Activated naive CD4-positive, alpha-beta T cell treated with anti-CD3 and anti-CD28 coated beads, Interleukin-2, amount 50 U/mL, for 16 hours (primary cell): ENCODE results near the gene NKX1-1.
"Not testable (repeated sequence)": the region's sequence is repeated elsewhere in the genome, so short reads cannot be mapped to it uniquely, and the experiment has no call there.

ENCODE experiments used
- DNase-seq: peaks from one replicate; pipeline ENCODE4 v3.0.0-alpha.2; 2020

The NKX1-1 gene

DNA sequence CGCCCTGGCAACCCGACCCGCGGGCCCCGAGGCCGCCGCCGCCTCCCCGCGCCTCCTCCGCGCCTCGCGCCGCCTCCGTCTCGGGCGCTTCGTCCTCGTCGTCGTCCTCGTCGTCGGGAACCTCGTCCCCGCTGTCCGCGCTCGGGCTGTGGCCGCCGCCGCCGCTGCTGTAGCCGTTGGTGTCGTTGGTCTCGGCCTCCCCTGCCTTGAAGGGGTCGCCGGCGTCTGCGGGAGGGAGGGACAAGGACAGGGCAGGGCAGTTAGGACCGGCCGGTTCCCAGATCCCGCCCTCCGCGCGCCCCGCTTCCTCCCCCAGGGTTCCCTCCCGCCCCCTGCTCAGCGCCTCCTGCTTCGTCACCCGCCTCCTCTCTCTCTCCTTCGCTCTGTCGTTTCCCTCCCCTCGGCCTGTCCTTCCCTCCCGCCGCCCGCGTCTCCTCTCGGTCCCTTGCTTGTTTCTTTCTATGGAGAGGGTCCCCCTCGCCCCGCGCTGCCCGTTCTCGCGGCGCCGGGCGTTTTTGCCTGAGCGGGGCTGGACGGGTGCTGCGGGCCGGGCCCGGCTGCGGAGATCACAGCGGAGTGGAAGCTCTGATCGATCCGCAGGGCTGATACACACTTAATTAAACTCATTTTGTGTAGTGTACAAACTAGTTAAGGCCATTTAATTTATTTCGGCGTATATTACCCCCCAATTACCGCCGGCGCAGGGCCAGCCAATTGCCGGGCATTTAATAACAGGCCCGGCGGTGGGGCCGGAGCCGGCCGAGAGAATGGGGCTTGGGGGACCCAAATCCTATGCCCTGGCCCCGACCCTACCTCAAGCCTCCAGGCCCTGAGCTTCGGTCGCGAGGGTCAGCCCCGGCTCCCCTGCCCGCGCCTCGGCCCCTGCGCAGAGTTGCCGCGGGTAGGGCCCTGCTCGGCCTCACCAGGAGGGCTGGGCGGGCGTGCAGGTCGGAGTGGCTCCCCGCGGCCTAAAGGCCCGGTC, 2.4 kb downstream of the NKX1-1 start:
- no peak for DNase-seq

DNA sequence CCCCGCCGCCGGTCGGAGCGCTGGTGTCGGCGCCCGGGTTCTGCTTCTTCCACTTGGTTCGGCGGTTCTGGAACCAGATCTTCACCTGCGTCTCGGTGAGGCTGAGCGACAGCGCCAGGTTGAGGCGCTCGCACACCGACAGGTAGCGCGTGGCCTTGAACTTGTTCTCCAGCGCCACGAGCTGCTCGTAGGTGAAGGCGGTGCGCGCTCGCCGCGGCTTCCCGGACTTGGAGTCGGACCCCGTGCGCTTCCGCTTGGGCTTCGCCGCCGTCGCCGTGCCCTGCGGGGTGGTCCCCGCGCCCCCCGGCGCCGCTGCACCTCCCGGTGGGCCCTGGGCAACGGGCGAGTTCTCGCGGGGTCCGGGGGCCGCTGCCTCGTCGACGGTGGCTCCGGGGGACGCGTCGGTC, 3.1 kb downstream of the NKX1-1 start:
- DNase-seq = no peak

DNA sequence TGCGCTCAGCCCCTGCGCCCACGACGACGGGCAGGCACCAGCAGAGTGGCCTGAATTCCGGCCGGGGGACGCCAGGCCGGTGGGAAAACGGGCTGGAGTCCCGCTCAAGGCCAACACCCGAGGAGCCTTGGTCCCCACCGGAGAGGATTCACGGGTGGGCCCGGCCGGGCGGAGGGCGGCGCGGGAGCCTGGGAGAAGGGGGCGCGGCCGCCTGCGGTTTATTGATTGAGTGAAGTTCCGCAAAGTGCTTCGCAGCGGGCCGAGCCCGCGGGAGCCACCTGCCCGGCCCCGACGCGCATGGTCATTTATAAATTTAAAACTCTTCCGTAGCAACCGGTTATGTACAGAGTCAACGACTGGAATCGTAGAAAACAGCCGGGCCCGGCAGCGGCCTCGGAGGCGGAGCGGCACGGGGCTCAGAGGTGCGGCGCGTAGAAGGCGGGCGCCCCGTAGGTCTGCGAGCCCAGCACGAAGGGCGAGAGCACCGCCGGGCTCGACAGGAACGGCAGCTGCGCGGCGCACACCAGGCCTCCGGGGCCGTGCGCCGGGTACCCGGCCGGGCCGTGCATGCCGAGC, 3.6 kb downstream of the NKX1-1 start:
- DNase-seq = no peak

DNA sequence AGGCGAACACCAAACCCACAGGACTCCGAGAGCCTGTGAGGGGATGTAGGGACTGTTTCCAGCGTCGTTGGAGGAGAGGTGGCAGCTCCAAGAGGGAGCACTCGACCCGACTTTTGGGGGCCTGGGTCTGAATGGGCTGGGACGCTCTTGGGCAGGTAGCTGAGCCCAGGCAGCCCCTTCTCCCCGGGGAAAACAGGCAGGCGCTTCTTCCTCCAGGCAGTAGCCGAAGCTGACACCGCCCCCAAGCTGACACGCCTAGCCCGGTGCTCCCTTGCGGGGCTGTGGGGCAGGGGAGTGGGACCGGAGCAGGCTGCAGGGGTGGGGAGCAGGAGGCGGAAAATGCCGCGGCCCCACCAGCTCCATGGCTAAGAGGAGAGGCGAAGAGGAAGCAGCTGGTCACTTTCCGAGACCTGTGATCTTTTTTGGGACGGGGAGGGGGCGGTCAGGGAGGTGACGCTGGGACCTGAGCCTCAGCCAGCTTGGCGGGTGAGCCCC, 4.2 kb downstream of the NKX1-1 start:
- DNase-seq = no peak

DNA sequence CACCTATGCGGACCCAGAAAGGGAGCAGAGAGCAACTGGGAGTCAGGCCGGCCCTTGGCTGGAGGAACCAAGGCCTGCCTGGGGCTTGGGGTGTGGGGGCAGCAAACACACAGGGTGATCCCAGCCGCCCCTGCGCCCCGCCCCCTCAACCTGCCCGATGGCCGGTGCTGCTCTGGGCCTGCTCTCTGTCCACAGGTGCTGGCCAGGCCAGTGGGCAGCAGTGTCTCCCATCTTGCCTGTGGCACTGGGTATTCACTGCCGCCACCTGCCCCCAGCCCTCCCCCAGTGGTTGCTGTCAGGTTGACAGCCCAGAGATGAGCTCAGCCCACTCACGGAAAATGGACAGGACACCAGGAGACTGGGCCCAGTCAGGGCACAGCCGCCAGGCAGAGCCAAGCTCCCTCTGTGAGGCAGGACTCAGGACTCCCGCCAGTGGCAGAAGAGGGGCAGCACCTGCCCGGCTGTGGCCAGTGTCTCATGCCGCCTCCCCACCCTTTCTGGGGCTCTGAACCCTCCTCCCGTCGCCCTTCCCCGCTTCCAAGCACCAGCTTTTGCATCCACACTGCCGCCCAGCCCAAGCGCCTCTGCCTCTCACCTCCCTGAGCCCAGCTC, 4.7 kb downstream of the NKX1-1 start:
- no peak for DNase-seq

DNA sequence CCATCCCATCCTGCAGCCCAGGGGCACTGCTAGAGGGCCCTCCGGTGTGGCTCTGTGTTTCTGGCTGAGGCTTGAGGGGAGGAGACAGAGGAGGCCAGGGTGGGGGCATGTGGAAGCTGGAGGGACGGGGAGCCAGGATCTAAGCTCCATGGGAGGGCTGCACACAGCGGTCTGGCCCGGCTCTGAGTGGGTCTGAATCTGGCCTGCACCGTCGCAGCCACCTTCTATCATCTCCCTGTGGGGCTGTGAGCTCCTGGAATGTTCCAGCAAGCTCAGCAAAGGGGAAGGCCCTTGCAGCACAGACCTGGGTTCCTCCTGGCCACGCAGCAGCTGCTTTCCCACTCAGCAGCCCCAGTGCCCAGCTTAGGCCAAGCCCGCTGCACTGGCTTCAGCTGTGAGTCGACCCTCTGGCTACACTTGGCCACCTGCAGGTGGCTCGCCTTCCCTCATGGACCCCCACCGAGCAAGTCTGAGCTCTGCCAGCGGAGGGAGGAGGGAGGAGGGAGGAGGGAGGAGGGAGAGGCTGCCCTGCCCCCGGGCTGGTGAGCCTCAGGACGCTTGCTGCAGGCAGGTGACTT, 5.3 kb downstream of the NKX1-1 start:
- DNase-seq = no peak

DNA sequence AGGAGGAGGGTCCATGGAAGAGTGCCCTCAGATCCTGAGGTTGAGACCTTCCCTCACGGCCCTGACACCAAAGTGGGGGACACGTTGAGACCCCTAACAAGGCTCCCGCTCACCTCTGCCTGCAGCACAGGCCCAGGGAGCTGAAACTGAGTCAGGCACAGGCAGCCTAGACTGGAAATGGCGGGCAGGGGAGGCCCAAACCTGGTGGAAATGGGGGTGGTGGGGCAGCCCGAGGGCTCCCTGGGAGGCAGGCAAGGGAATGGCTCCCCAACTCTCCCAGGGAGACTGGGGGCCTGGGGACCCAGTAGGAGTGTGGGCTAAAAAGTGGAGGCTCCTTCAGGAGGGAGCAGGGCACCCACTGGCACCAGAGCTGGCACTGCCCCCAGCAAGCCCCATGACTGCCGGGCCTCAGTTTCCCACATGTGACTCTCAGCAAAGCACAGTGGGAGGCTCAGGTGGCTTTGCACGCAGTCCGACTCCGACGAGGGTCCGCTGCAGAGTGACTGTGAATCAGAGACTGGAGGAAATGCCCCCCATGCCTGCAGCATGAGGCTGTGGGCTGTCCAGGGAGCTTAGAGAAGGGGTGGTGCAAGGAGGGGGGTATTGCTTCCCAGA, 5.9 kb downstream of the NKX1-1 start:
- no peak for DNase-seq

DNA sequence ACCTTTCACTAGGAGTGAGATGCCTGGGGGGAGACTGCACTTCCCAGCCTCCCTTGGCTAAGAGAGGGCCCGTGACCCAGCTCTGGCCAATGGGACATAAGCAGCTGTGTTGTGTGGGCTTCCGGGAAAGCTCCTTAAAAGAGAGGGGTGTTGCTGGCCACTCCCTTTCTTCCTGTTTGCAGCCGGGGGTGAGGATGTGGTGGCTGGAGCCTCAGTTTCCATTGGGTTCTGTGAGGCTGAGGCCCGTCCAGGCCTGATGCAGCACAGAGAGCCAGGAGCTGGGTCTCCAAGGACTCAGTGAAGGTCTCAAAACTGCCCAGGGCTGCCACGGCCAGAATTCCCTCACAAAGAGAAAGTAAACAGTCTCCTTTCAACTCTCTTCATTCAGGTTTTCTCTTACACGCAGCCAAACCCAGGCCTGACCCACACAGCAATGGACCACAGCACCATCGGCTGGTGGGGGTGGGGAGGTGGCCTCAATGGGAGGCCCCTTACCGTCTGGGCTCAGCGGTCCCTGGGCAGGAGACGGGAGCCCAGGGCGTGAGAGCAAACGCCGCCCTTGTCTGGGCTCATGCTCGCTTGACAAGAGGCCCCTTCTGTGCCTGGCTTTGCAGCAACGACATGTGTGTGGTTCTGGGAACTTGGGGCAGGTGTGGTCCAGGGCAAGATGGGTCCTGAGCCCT, 6.6 kb downstream of the NKX1-1 start:
- DNase-seq = no peak

DNA sequence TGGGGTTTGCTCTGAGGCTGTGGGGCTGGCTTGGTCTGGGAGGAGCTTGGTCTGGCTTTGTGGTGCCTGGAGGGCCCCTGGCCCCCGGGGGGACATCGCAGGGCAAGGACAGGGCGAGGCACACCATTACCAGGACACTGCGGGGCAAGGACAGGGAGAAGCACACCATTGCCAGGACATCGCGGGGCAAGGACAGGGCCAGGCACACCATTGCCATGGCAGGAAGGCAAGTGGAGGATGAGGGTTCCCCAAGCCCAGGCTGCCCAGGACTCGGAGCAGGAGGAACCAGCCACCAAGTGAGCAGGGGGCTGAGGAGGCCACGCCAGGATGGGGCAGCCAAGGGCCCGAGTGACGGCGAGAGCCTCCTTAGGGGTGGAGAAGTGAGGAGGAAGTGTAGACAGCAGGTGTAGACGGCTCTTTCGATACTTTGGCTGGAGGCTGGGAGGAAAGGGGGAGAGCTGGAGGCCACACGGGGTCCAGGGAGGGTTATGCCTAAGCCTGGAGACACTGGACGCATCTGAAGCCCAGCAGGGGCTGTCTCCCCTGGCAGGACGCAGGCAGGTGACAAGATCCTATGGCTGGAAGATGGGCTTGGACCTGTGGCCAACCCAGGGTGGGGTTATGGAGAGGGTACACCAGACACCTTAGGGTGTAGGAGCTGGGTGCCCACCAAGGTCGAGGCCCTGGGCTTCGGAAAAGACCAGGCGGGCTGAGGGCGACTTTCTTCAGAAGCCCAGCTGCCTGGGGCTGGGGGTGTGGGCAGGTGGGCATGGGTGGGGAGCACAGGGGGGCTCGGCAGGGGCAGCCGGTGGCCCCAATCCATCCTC, 7.3 kb downstream of the NKX1-1 start:
- DNase-seq = peak; percentile 8

DNA sequence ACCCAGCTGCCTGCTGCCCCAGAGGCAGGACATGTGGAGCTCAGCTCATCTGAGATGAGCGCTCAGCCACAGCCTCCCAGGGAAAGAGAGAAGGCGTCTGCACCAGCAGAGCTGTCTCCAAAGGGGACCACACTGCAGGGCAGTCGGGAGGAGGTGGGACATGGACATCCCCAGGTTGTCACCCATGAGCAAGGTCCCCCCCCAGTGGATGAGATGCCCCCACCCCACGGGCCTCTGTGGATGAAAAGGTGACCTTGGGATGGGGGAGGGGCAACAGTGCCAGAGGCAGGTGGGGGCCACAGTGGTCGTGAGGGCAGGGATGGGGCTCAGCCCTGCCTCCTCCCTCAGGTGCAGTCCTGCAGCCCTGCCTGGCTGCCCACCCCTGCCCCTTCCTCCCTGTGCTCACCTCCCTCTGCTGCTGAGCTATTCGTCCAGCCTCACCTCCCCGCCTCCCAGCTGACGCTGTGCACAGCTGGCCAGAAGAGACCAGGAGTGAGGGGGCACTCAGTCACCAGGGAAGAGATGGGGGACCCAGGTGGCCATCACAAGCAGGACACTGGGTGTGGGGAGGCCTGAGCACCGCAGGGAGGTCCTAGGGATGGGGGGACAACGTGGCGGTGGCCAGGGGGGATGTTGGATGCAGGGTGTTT, 9.3 kb downstream of the NKX1-1 start:
- peak; percentile 7 for DNase-seq

DNA sequence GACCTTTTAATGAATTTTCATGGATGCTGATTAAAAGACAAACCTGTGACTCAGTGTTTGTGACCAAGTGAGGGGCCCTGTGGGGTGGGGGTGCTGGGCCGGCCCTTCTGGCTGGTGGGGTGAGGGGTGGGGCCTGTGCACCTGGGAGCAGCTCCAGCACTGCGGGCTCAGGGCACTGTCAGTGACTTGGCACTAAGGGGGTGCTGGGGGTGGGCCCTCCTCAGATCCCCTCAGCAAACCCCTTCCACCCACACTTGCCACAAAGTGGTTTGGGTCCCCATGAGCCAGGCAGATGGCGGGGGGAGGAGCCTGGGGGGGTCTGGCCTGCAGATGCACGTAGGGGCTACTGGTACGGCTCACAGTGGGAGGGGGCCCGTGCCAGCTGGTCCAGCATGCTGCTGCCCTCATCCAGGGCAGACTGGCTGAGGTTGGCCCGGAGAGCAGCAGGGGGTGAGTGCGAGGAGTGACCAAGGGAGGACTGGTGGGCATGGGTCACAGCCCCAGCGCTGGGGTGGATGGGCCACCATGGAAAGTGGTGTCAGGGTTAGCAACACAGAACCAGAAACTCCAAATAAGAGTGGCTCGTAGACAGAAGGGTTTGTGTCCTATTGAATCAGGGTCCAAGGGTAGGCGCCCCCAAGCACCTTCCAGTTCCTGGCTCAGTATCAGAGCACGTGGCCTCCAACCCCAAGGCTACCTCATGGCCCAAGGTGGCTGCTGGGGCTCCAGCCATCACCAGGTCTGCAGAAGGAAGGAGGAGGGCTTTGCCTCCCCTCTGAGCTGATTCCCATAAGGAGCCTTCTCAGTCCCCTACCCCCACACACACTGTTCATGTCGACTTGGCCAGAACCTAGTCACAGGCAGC, 10.1 kb downstream of the NKX1-1 start:
- peak; percentile 9 for DNase-seq

DNA sequence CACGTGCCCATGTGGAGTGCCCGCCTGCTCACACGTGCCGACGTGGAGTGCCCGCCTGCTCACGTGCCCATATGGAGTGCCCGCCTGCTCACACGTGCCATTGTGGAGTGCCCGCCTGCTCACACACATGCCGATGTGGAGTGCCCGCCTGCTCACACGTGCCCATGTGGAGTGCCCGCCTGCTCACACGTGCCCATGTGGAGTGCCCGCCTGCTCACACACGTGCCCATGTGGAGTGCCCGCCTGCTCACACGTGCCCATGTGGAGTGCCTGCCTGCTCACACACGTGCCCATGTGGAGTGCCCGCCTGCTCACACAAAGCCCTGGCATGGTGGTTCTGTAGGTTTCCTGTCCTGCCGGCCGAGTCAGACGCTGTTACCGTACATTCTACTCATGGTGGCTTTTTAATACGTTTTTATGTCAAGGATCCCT, 10.8 kb downstream of the NKX1-1 start:
- peak; percentile 6 for DNase-seq

DNA sequence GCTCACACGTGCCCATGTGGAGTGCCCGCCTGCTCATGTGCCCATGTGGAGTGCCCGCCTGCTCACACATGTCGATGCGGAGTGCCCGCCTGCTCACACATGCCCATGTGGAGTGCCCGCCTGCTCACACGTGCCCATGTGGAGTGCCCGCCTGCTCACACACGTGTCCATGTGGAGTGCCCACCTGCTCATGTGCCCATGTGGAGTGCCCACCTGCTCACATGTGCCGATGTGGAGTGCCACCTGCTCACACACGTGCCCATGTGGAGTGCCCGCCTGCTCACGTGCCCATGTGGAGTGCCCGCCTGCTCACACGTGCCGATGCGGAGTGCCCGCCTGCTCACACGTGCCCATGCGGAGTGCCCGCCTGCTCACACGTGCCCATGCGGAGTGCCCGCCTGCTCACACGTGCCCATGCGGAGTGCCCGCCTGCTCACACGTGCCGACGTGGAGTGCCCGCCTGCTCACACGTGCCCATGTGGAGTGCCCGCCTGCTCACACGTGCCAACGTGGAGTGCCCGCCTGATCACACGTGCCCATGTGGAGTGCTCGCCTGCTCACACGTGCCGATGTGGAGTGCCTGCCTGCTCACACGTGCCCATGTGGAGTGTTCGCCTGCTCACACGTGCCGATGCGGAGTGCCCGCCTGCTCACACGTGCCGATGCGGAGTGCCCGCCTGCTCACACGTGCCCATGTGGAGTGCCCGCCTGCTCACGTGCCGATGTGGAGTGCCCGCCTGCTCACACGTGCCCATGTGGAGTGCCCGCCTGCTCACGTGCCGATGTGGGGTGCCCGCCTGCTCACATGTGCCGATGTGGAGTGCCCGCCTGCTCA, 11.5 kb downstream of the NKX1-1 start:
- DNase-seq = peak; percentile 2

DNA sequence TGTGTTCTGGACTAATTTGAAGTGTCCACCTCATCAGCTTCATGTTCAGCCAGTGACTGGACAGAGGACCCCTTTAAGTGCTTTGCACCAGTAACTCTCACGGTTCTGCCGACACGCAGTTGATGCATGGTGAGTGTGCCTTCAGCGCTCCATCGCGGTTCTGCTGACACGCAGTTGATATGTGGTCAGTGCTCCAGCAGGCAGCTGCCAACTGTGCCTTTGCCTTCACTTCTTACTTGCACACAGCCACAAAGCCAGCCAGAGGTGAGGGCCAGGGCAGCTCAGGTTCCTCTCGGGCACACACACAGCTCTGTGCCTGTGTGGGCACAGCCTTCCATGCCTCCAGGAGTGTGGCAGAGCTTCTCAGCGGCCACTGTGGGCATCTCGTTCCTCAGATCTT, 12.4 kb downstream of the NKX1-1 start:
- DNase-seq = no peak

DNA sequence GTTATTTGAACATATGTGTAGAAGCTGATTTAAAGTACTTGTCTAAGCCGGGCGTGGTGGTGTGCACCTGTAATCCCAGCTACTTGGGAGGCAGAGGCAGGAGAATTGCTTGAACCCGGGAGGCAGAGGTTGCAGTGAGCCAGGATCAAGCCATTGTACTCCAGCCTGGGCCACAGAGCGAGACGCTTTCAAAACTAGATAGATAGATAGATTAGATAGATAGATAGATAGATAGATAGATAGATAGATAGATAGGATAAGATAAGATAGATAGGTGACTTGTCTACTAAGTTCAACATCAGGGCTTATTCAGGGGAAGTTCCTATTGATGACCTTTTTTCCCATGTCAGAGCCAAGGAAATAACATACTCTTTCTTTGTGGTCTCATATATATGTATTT, 12.9 kb downstream of the NKX1-1 start:
- not testable (repeated sequence) for DNase-seq

DNA sequence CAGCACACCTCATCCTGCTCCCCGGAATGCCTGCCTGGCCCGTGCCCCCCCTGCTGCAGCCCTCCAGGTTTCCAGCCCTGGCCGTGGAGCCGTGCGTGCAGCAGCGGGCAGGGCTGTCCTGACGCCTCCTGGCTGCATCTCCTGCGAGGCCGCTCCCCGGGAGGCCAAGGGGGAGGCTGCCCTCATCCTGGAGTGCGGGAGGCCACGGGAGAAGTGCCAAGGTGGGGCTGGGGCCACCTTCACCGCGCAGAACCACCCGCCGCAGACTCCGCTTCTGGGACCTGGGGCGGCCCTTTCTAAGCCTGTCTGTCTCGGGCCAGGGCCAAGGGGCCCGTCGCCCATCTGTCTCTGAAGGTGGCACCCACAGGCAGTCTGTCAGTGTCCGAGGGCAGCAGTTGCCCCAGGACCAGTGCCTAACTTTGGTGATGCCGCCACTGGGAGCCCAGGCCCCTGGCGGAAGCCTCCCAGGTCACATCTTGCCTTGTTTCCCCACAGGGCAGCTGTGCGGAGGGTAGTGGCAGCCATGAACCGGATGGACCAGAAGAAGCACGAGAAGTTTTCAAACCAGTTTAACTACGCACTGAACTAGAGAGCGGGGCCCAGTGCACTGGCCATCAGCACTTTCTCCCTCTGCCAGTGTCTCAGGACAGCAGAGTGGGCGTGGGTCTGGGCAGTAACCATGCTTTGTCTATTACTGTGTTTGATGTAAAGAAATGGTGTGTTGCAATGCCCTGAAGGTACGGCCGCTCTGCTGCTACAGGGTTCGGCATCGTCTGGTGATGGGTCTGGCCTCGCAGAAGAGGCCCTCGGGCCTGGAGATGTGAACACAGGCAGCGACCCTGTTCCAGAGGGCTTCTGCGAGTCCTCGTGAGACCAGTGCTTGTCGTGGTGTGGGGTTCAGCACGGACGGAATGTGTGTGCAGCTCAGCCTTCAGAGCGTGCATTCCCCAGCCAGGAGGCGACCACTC, 20.6 kb downstream of the NKX1-1 start:
- DNase-seq = peak; percentile 9

DNA sequence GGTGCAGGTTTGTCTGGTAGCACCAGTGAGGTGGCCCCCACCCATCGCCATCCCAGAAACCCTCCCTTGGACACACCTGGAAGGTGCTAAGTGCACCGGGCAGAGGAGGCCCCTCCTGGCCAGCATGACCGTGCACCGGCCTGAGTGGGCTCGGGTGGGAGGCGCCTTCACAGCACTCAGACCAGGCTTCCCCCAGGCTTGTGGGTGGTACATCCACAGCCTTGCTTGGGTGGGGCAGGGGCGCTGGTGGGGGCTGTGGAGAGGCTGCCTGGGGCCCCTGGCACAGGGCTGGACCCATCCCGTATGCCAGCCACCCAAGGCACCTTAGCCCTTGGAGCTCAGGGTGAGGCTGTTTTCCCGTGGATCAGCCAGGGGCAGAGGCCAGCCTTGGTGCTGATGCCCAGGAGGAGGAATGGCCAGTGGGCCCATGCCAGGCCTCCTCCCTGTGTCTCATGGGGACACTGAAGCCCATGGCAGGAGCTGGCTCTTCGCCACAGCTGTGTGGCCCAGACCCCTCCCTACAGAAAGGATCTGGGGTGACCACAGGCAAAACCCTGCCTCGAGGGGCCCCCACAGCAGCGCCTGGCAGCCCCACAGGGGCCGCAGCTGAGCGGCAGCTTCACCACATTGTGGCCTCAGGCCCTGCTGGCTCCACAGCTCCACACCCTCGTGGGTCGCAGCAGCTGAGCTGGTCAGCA, 21.4 kb downstream of the NKX1-1 start:
- peak; percentile 5 for DNase-seq
